Suprapubic skin (tissue), 4 donors: ENCODE measurements around the gene TIMP2.

ENCODE experiments used
- EP300 ChIP-seq: sonication (generic); formaldehyde crosslinking; IDR thresholded peaks from one replicate; pipeline ENCODE4 v1.6.1; 2017; ENCODE audit warnings: antibody characterized with exemption
- POLR2A ChIP-seq, 2 donors: fragments of 450-650 bp; IDR thresholded peaks; one replicate each; pipeline ENCODE4 v1.6.1; 2017; ENCODE audit warnings: antibody characterized with exemption in 2 of 2, mild to moderate bottlenecking in 2 of 2, moderate library complexity in 2 of 2
- POLR2AphosphoS5 ChIP-seq, 3 donors: sonication (generic); formaldehyde crosslinking; IDR thresholded peaks; one replicate each; pipeline ENCODE4 v1.6.1; 2017; ENCODE audit warnings: antibody characterized with exemption in 3 of 3
- TF ChIP-seq, protein P1 (sequence below), 2 donors: fragments of 200-600 bp in 1 of 2; fragments of 450-650 bp in 1 of 2; sonication (generic) in 1 of 2; IDR thresholded peaks; one replicate each; pipeline ENCODE4 v1.5.1; 2016 to 2019; ENCODE audit warnings: antibody characterized with exemption in 2 of 2, mild to moderate bottlenecking in 1 of 2, moderate library complexity in 1 of 2

GRCh38 chr17:78864117-78864516 is 61.1 kb downstream of the TIMP2 start:
- TF ChIP-seq POLR2AphosphoS5 (IDR thresholded peaks at IDR 0.05), result no peak
- TF ChIP-seq, protein P1, sequence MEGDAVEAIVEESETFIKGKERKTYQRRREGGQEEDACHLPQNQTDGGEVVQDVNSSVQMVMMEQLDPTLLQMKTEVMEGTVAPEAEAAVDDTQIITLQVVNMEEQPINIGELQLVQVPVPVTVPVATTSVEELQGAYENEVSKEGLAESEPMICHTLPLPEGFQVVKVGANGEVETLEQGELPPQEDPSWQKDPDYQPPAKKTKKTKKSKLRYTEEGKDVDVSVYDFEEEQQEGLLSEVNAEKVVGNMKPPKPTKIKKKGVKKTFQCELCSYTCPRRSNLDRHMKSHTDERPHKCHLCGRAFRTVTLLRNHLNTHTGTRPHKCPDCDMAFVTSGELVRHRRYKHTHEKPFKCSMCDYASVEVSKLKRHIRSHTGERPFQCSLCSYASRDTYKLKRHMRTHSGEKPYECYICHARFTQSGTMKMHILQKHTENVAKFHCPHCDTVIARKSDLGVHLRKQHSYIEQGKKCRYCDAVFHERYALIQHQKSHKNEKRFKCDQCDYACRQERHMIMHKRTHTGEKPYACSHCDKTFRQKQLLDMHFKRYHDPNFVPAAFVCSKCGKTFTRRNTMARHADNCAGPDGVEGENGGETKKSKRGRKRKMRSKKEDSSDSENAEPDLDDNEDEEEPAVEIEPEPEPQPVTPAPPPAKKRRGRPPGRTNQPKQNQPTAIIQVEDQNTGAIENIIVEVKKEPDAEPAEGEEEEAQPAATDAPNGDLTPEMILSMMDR (IDR thresholded peaks at IDR 0.05), result no peak
- no peak for TF ChIP-seq EP300
- TF ChIP-seq POLR2A (IDR thresholded peaks at IDR 0.05), result no peak
